ENCODE results near the gene SUSD2. TPM values are rescaled to one million over a fixed set of nuclear protein-coding genes. Genes with fewer than 3 reads are reported as not detected.

SUSD2 gene
- total and polyA plus RNA-seq, 2 of the 8 experiments (the other 6 are each of a cell fraction or from before 2014, with no cell fraction given), result 2.0 to 4.8 TPM

DNA sequence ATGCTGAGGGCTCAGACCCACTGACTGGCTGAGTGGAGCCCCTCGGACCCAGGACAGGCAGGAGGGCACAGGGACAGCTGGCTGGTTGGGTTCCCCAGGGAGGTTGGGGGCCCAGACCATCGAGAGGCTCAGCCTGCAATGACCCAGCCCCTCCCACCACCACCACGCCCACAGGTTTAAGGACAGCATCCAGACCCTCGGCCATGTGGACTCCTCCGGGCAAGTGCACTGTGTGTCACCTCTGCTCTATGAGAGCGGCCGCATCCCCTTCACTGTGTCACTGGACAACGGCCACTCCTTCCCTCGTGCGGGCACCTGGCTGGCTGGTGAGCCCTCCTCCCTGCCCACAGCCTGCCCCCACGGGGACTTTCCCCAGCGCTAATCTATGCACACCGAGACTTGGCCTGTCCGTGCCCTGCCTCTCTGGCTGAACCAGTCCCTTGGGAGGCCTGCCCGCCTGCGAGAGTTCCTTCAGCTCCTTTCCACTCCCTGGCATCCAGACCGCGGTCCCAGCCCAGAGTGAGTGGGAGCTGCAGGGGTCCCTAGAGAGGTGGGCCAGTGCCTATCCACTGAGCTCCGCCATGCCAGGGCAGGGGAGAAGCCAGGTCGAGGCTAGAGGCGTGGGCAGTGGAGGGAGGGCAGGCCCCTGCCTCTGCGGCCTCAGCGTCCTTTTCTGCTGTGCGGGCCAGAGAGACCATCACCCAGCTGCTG lies 2.2 kb downstream of the SUSD2 start:
- Histone ChIP-seq H3K79me2 (ENCODE audit: control insufficient read depth in 1 of 2, insufficient read depth in 2 of 2, low read length in 2 of 2) (no peaks in the 10 kb centered on the region), H4K20me1 (replicated peaks in 1 of 2; ENCODE audit: control insufficient read depth in 1 of 2, insufficient read depth in 2 of 2, low read length in 2 of 2) (no peaks in the 10 kb centered on the region), H3K23me2 (ENCODE audit: low read depth, low read length) (no peaks in the 10 kb centered on the region; the same call in 1 of the 2 replicates), H2BK15ac (ENCODE audit: low read length) (no peak overlapping the region), H3K9me3 (ENCODE audit: insufficient read depth in 2 of 2, low read depth in 1 of 2, low read length in 1 of 2) (no peaks in the 10 kb centered on the region), H2BK12ac (ENCODE audit: low read depth, low read length) (no peak overlapping the region), H2BK5ac (ENCODE audit: low read depth, low read length) (no peak overlapping the region), H3K14ac (ENCODE audit: insufficient read length) (no peak overlapping the region), H2BK120ac (replicated peaks; ENCODE audit: low read depth, low read length) (no peak overlapping the region), H4K5ac (ENCODE audit: insufficient read length, low read depth, low read length) (no peak overlapping the region), H3K4me1 (replicated peaks in 1 of 4; ENCODE audit: control insufficient read depth in 3 of 4, insufficient read depth in 4 of 4, low read length in 3 of 4) (peaks cover 0 to 13% (median 9%) of the 10 kb centered on the region in 4 experiments; a peak in 6 of 7 replicates), H4K91ac (replicated peaks; ENCODE audit: insufficient read length, low read length) (no peak overlapping the region), H3K23ac (ENCODE audit: insufficient read length) (no peak overlapping the region), H3K27ac (ENCODE audit: low read depth, low read length) (no peak overlapping the region), H4K8ac (ENCODE audit: extremely low read depth, insufficient read depth, low read length) (no peak overlapping the region), H2BK20ac (ENCODE audit: low read length) (no peak overlapping the region), H3K4ac (replicated peaks; ENCODE audit: insufficient read length, low read depth, low read length) (no peak overlapping the region), H3K4me2 (ENCODE audit: insufficient read depth in 1 of 2, low read depth in 2 of 2, low read length in 2 of 2) (no peak overlapping the region), H3K79me1 (ENCODE audit: low read depth, low read length) (no peaks in the 10 kb centered on the region), H3K9ac (replicated peaks in 1 of 4; ENCODE audit: extremely low read depth in 1 of 4, low read depth in 3 of 4, low read length in 3 of 4) (no peak overlapping the region), H3K18ac (ENCODE audit: extremely low read depth, low read length) (no peak overlapping the region), H3K56ac (replicated peaks; ENCODE audit: insufficient read length, low read depth, low read length) (no peak overlapping the region), H3K36me3 (ENCODE audit: control insufficient read depth in 2 of 4, insufficient read depth in 4 of 4, low read length in 3 of 4) (no peaks in the 10 kb centered on the region), H2AFZ (ENCODE audit: low read length) (no peak overlapping the region), H3K4me3 (ENCODE audit: extremely low read depth in 1 of 4, insufficient read depth in 2 of 4, low read depth in 3 of 4, low read length in 4 of 4) (no peak overlapping the region), H2AK5ac (ENCODE audit: low read depth, low read length) (no peak overlapping the region), H3K27me3 (replicated peaks in 1 of 4; ENCODE audit: control insufficient read depth in 3 of 4, extremely low read depth in 1 of 4, insufficient read depth in 3 of 4, low read length in 3 of 4) (no peaks in the 10 kb centered on the region)
- POLR2A ChIA-PET (ENCODE audit: partially characterized antibody), result interaction anchor here (1.0 kb wide), 1 partner anchor 88 kb away, joined by 3 read pairs; no protein-coding TSS in a partner anchor
- DNase-seq (ENCODE audit: low read depth in 1 of 2, low spot score in 2 of 2), result no peak
- FAIRE-seq, result no peak
- CTCF ChIA-PET (ENCODE audit: partially characterized antibody), result interaction anchor here (0.5 to 3.4 kb wide), 5 partner anchors 31 to 1645 kb away, joined by 3 to 8 read pairs (median 4); no protein-coding TSS in a partner anchor
- WGBS, 2 experiments (ENCODE audit: extremely low coverage in 1 of 2, insufficient coverage in 1 of 2, insufficient read length in 1 of 2, insufficient replicate concordance in 2 of 2, low coverage in 1 of 2, low lambda C conversion rate in 2 of 2, missing lambda C conversion rate in 1 of 2), result 85% methylated on average over 24 of the region's 24 CpGs; no CpG with 5 or more reads in 1 of the 2 experiments
